Hepatocyte (in vitro differentiated cells): ENCODE measurements around the gene NDST3.

Experiments used
- EZH2phosphoT487 ChIP-seq: fragments of 200-600 bp; sonication (generic); IDR thresholded peaks from one replicate; pipeline ENCODE4 v1.6.1; 2018; ENCODE audit warnings: antibody characterized with exemption, mild to moderate bottlenecking, low read depth, moderate library complexity; ENCODE audit not compliant: unreplicated experiment, severe bottlenecking
- TF ChIP-seq, protein P1 (sequence below): fragments of 200-600 bp; sonication (generic); IDR thresholded peaks from 2 replicates; pipeline ENCODE4 v1.5.1; 2016; ENCODE audit warnings: antibody characterized with exemption, mild to moderate bottlenecking; ENCODE audit not compliant: poor library complexity

GRCh38 chr4:118014831-118015230 lies 19.5 kb upstream of the NDST3 start:
- TF ChIP-seq, protein P1, sequence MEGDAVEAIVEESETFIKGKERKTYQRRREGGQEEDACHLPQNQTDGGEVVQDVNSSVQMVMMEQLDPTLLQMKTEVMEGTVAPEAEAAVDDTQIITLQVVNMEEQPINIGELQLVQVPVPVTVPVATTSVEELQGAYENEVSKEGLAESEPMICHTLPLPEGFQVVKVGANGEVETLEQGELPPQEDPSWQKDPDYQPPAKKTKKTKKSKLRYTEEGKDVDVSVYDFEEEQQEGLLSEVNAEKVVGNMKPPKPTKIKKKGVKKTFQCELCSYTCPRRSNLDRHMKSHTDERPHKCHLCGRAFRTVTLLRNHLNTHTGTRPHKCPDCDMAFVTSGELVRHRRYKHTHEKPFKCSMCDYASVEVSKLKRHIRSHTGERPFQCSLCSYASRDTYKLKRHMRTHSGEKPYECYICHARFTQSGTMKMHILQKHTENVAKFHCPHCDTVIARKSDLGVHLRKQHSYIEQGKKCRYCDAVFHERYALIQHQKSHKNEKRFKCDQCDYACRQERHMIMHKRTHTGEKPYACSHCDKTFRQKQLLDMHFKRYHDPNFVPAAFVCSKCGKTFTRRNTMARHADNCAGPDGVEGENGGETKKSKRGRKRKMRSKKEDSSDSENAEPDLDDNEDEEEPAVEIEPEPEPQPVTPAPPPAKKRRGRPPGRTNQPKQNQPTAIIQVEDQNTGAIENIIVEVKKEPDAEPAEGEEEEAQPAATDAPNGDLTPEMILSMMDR = no peak
- no peak for TF ChIP-seq EZH2phosphoT487
